Astrocyte of the hippocampus (primary cell): ENCODE results near the gene LMAN2L.

ENCODE experiments used
- DNase-seq: peaks from one replicate; pipeline ENCODE4 v3.0.0; 2011; ENCODE audit warnings: low read depth, low spot score

The LMAN2L gene

GRCh38 chr2:96760036-96760985 lies 20.4 kb upstream of the LMAN2L start, which contains the start of gene CNNM4:
Gene CNNM4, plus strand, starts transcription at chr2:96760902. Its CDS starts 98 bp downstream, at chr2:96761000.
- peak; percentile 96 for DNase-seq

DNA sequence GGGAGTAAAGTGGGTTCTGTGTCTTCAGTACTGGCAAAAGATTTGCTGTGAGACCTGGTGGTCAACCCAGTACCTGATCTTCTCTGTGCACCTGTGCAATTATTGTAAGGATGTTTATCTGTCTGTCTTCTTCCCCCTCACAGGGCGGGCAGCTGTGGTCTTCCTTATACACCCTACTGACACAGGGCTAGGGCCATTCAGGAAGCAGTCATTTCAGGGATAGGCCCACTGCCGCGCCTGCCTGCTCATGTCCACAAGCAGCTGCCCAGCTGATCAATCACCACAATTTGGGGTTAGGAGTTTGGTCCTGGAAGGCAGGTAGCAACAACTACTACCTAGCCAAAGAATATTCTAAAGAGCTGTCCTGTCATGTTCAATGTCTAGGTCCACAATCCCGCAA lies 19.7 kb upstream of the LMAN2L start:
- DNase-seq, result no peak

DNA sequence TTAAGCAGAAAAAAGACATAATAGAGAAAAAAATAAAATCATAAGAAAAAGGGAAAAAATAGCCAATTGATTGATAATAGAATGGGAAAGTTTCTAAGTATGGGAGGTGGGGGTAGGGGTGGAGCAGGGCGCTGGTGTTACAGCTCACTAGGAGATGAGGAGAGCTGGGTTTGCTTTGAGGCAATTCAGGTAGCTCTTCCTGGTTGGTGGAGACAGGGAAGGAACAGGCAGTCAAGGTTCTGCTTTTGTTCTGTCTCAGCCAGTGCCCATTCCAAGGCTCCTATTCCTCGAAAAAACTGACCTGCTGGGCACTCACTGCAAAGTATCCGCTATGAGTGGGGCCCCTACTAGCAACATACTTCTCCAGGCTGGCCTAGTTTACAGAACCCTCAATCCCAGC lies 19.1 kb upstream of the LMAN2L start:
- DNase-seq, result no peak

DNA sequence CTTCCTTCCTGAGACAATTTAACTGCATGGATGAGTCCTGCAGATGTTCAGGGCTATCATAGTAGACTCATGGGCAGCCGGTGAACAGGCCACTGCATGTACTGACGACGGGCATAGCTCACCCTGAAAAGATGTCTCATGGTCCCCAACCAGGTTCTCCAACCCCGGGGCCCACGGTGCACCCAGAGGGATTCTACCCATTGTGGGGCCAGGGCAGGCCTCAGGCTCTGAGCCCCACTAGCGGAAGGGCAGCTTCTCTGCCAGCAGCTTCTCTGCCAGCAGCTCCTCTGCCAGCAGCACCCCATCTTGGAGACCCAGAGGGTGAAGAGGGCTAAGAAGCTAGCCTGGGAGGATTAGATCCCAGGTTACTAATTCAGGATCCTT lies 17.6 kb upstream of the LMAN2L start:
- no peak for DNase-seq

- DNase-seq, result no peak
Measured at GRCh38 chr2:96756788-96757476, 17.1 kb upstream of the LMAN2L start.

DNA sequence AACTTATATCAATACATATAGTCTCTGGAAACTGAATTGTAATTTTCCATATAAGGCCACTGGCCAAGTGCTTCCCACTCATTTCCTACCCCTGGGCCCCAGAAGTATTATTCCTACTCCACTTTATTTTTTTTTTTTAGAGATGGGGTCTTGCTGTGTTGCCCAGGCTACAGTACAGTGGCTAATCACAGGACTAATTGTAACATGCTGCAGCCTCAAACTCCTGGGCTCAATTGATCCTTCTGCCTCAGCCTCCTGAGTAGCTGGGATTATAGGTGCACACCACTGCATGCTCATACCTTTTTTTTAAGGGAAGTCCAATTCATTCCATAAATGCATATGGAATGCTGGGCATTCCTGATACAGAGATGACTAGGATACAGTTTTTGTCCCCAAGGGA lies 14.5 kb upstream of the LMAN2L start:
- no peak for DNase-seq

DNA sequence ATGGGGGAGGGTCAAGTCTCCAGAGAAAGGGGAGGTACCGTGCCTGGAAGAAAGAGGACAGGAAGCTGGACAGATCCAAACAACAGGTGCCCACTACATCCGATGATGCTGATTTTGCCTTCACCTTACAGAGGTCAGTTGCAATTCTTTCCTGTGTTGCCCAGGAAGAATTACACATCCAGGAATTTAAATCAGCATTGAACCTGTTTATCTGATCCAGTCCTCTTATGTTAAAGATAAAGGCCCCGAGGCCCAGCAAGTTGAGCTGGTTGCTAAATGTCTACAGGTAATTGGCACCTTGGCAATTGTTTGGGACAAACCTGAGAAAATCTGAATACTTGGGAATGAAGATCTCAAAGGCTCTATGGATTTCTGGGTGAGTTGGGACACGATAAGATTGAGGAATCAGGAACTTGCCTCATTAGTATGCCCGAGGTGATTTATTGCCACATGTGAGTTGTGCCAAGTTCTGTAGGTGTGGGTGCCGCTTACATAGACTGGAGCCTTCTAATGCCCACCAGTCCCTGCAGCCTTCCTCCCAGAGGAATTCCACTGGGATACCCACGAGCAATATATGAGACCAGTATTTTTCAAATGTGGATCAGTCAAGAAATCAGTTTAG lies 13.9 kb upstream of the LMAN2L start:
- no peak for DNase-seq

DNA sequence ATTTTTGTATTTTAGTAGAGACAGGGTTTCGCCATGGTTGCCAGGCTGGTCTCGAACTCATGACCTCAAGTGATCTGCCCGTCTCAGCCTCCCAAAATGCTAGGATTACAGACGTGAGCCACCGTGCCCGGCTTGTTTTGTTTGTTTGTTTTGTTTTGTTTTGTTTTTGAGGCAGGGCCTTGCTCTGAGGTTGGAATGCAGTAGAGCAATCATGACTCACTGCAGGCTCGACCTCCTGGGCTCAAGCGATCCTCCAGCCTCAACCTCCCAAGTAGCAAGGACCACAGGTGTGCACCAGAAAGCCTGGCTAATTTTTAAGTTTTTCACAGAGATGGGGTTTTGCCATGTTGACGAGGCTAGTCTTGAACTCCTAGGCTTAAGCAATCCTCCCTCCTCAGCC lies 11.9 kb upstream of the LMAN2L start:
- no peak for DNase-seq

DNA sequence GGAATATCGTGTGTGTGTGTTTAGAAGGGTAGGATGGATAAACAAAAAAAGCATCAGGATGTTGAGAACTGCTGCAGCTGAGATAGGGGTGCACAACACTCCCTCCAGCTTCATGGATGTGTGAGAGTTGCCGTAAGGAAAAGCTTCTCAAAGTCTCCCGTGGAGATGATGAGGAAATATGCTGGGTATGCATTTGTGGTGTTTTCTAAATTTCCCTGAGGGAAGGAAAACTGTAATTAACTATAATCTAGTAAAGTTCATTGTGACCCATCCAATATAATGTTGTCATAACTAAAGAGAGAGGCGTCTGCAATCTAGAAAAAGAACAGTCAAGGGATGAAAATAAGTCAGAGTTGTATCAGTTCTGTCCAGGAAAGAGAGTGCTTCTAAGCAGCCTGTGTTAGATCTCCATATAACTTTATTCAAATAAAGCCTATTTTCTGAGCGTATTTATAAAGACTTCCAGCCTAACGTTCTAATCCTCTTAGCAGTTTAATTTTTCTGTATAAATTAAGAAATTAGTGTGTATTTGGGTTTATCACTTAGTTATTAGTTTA lies 7.3 kb upstream of the LMAN2L start:
- no peak for DNase-seq

DNA sequence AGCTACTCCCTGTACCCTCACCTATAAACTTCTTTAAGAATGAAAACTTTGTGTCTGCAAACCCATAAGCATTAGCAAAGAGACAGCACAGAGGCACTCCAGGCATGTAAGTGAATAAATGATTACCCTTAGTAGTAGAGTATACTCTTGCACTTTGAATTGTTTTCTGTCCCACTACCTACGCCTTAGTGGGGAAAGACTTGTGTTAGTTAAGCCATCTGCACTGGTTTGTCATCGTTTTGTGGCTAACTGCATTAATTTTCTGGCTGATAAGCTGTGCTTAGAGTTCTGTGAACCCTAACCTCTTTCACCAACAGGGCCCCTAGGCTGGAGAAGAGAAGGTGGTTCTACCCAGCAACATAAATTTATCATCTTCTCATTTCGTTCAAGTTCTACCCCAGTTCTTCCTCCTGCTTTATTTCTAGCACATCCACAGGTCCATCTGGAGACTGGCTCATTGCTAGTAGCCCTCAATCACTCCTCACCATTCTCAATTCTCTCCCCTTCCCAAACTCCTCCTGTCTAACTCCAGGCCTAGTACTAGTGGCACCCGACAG lies 710 bp downstream of the LMAN2L start:
- no peak for DNase-seq

DNA sequence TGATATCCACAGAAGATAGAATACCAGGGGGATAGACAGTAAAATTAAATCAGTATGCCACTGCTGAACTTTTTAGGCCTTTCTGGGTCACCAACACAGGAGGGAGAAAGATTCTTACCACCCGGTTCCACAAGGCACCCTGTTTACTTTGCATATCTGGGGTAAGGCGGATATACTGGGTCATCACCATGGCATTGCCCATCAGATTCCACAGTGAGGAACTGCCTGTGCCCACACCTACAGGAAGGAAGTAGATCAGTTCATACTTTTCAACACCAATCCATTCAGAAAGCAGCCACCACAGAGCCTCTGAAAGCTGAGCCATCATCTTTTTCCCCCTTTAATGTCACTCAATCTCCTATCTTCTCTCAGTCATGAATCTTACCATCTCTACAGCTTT lies 2.0 kb downstream of the LMAN2L start:
- no peak for DNase-seq

GRCh38 chr2:96737251-96737650 lies 2.6 kb downstream of the LMAN2L start:
- no peak for DNase-seq

DNA sequence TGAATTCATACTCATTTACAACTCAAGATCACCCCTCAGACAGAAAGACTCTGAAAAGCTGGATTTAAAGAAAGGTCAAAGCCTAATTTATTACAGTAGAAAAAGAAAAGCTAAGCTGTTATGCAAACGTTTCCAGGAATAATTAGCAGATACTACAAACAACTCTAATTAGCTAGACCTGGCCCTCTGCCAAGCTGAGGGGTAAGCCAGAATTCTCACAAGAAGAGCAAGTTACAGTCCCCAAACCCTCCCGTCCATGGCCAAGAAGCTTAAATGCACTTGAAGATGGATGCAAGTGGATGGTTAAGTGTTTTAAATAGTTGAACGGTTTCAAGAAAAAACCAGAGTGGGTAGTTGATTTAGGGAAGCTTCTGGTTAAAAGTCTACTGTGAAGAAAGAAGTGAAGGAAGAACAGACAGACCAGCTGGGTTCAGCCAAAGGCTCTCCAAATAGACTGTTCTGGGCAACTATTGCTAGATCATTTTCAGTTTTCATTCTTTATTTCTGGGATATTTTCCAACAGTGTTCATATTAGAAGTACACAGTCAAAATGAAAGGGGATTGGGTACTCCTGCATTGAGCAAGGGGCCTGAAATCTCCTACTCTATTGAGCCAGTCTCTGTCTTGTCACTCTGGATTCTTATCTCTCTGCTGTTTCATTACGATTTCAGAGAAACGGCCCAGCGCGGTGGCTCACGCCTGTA lies 4.8 kb downstream of the LMAN2L start:
- DNase-seq, result no peak

- DNase-seq, result no peak
Measured at GRCh38 chr2:96733931-96734330, 5.9 kb downstream of the LMAN2L start.

- peak; percentile 43 for DNase-seq
Measured at GRCh38 chr2:96730212-96730611, 9.7 kb downstream of the LMAN2L start.

DNA sequence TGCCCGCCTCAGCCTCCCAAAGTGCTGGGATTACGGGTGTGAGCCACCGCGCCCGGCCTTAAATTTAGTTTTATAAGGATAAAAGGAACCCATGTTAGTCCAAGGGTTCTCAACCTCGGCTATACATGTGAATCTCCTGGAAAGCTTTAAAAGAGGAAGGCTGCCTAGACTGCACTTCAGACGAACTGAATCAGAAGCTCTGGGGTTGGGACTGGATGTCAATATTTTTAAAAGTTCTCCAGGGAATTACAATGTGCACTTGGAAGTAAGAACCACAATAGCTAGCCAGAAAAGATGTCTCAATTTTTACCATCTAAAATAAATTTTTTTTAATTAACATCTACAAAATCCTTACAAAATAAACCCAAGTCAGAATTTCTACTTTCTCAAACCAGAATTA lies 10.1 kb downstream of the LMAN2L start:
- DNase-seq, result no peak

DNA sequence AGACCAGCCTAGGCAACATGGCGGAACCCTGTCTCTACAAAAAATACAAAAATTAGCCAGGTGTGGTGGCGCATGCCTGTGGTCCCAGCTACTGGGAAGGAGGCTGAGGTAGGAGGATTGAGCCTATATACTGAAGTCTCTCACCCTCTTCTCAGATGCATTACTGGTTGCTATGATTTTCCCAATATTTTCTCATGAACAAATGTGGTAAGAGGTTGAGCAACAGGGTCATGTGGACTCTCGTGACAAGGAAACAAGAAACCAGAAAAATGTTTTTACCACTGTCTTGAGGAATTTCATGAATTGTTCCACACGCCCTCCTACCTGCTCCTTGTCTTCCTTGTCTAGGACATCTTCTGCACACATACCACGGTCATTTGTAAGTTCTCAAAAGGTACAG lies 12.4 kb downstream of the LMAN2L start:
- no peak for DNase-seq

- no peak for DNase-seq
Measured at GRCh38 chr2:96726131-96726530, 13.7 kb downstream of the LMAN2L start.

GRCh38 chr2:96716388-96716787 lies 23.5 kb downstream of the LMAN2L start:
- no peak for DNase-seq

DNA sequence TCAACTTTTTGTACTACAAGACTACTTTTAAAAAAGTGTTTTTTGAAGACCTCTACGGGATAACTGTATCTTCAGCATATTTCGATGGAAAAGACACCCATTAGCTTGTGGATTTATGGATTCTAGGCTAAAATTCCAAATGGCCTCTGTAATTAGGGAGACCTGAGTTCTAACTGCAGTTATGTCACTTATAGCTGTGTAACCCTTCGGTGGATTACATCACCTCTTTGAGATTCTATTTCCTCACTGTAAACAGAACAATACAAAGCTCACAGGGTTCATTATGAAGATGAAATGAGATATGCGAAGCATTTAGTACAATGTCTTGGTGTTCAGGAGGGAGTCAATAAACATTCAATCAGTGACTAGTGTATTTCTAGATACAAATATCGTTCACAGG lies 24.2 kb downstream of the LMAN2L start:
- DNase-seq, result no peak

DNA sequence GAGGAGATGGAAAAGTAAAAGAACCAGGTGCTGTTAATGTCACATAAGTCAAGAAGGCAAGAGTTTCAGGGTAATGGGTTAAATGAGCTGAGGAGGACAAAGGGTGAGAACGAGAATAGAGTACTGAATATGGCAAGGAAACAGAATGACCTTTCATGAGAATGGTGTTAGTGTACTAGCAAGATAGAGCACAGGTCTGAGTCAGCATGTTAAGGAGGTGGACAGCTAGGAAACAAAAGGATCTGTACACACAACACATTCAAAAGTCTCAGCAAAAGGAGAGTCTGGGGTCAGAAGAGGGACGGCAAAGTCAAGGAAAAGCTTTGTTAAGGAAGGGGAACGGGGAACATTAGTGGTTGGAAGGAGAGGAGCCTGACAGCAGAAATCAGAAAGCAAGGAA lies 28.9 kb downstream of the LMAN2L start:
- no peak for DNase-seq
